ENCODE measurements around the gene FEM1A. TPM values are rescaled to one million over a fixed set of nuclear protein-coding genes. Genes with fewer than 3 reads are reported as not detected.
"Not testable (repeated sequence)": the region's sequence is repeated elsewhere in the genome, so short reads cannot be mapped to it uniquely, and the experiment has no call there.

FEM1A gene
- total RNA-seq, 4 donors from 2014 or later: 14.1 to 23.9 (median 15.3) TPM

DNA sequence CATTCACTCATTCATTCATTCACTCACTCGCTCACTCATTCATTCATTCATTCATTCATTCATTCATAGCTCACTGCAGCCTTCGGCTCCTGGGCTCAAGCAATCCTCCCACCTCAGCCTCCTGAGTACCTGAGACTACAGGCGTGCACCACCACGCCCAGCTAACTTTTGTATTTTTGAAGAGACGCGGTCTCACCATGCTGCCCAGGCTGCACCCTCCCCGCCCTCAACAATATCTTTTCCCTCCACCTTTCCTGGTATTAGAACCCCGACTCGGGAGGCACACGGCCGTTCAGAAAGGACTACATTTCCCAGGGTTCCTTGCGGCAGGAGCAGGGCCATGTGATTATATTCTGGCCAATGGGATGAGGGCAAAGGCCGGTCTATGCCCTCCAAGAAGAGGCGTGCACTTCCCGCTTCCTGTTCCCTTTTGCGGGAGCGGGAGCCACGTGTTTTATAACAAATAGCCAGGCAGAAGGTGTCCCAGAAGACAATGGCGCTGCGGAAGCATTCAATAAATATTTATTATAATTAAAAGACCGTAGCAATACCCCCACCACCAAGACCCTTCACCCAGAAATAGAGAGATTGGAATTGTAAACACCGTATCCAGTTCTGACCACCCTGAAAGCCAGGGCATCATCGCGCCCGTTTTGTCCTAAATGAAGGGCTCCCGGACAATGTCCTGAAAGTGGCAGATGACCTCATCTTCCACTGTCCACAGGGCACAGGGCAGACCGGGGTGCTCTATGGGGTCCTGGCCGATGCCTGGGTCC, 24.1 kb downstream of the FEM1A start:
- Histone ChIP-seq H3K4me3 (peak overlapping the region in 1 of 2 donors; percentile 30), H3K36me3 (peaks cover 0 to 37% of the 10 kb centered on the region in 2 donors), H3K9me3 (no peaks in the 10 kb centered on the region), H3K4me1 (peaks cover 0 to 31% (median 17%) of the 10 kb centered on the region in 3 donors), H3K27me3 (no peaks in the 10 kb centered on the region), H3K27ac (peak overlapping the region in 3 of 4 donors; percentile 46 to 59 (median 50))
- peak; percentile 90 for ATAC-seq
- TF ChIP-seq POLR2AphosphoS5 (IDR thresholded peaks at IDR 0.05): peak; percentile 72
- TF ChIP-seq POLR2A (IDR thresholded peaks at IDR 0.05): no peak
- TF ChIP-seq, protein P1, sequence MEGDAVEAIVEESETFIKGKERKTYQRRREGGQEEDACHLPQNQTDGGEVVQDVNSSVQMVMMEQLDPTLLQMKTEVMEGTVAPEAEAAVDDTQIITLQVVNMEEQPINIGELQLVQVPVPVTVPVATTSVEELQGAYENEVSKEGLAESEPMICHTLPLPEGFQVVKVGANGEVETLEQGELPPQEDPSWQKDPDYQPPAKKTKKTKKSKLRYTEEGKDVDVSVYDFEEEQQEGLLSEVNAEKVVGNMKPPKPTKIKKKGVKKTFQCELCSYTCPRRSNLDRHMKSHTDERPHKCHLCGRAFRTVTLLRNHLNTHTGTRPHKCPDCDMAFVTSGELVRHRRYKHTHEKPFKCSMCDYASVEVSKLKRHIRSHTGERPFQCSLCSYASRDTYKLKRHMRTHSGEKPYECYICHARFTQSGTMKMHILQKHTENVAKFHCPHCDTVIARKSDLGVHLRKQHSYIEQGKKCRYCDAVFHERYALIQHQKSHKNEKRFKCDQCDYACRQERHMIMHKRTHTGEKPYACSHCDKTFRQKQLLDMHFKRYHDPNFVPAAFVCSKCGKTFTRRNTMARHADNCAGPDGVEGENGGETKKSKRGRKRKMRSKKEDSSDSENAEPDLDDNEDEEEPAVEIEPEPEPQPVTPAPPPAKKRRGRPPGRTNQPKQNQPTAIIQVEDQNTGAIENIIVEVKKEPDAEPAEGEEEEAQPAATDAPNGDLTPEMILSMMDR (IDR thresholded peaks at IDR 0.05): no peak
- TF ChIP-seq EP300 (IDR thresholded peaks at IDR 0.05): no peak
- WGBS, 2 donors (ENCODE audit: low coverage in 1 of 2): 16 to 30% methylated on average over 12 to 16 of the region's 28 CpGs

DNA sequence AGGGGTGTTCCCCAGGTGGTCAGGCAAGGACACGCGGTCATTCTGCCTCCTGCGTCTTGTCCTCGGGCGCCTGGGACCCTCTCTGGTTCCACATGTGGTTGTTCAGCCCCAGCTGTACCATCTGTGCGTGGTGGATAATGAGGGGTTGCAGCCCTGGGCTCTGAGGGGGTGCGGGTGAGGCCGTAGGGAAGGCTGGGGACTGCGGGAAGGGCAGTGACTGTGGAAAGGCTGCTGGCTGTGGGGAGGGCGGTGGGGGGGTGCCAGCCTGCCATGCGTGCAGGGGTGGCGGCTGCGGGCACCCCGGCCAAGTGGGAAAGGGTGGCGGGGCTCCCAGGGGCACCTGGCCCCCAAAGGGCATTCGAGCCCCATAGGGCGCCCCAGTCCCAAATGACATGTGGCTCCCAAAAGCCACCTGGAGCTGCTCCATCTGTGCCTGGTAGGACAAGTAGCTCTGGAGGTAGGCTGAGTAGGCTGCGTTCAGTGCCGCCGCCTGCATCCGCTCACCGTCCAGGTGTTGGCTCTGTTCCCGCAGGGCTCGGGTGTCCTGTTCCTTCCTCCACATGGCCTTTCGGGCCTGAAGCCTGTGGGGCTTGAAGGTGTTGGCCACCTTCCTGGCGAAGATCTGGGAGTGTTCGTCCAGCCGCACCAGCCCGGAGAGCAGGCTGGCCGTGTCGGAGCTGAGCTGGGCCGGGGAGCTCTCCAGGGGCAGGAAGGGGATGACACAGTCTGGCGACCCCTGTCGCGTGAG, 24.8 kb downstream of the FEM1A start:
- Histone ChIP-seq H3K4me1 (peaks cover 0 to 31% (median 17%) of the 10 kb centered on the region in 3 donors), H3K27ac (peak overlapping the region in 3 of 4 donors; percentile 46 to 59 (median 50)), H3K27me3 (no peaks in the 10 kb centered on the region), H3K9me3 (no peaks in the 10 kb centered on the region), H3K4me3 (peak overlapping the region in 1 of 2 donors; percentile 30), H3K36me3 (peaks cover 0 to 37% of the 10 kb centered on the region in 2 donors)
- no peak for ATAC-seq
- 100% methylated on average over 2 of the region's 35 CpGs; no CpG with 5 or more reads in 1 of the 2 donors for WGBS, 2 donors (ENCODE audit: low coverage in 1 of 2)
- TF ChIP-seq POLR2AphosphoS5 (IDR thresholded peaks at IDR 0.05): no peak

DNA sequence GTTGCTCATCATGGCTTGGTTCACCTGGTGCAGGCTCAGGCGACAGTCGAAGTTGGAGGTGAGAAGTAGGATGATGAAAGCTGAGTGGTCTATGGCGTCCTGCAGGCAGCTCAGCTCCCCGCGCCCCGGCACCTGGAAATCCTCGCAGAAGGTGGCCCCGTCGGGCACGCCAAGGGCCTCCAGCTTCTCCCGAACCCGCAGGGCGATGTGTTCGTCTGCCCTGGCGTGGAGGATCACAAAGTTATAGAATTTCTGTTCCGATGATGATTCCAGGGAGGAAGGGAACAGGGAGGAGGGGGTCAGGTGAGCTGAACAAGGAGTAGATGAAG, 25.4 kb downstream of the FEM1A start:
- Histone ChIP-seq H3K27ac (no peak overlapping the region), H3K4me1 (peaks cover 0 to 31% (median 14%) of the 10 kb centered on the region in 3 donors), H3K4me3 (no peak overlapping the region), H3K9me3 (no peaks in the 10 kb centered on the region), H3K36me3 (peaks cover 0 to 39% of the 10 kb centered on the region in 2 donors), H3K27me3 (no peaks in the 10 kb centered on the region)
- 94% methylated on average over 3 of the region's 16 CpGs; no CpG with 5 or more reads in 1 of the 2 donors for WGBS, 2 donors (ENCODE audit: low coverage in 1 of 2)
- TF ChIP-seq POLR2AphosphoS5 (IDR thresholded peaks at IDR 0.05): no peak
- no peak for ATAC-seq

DNA sequence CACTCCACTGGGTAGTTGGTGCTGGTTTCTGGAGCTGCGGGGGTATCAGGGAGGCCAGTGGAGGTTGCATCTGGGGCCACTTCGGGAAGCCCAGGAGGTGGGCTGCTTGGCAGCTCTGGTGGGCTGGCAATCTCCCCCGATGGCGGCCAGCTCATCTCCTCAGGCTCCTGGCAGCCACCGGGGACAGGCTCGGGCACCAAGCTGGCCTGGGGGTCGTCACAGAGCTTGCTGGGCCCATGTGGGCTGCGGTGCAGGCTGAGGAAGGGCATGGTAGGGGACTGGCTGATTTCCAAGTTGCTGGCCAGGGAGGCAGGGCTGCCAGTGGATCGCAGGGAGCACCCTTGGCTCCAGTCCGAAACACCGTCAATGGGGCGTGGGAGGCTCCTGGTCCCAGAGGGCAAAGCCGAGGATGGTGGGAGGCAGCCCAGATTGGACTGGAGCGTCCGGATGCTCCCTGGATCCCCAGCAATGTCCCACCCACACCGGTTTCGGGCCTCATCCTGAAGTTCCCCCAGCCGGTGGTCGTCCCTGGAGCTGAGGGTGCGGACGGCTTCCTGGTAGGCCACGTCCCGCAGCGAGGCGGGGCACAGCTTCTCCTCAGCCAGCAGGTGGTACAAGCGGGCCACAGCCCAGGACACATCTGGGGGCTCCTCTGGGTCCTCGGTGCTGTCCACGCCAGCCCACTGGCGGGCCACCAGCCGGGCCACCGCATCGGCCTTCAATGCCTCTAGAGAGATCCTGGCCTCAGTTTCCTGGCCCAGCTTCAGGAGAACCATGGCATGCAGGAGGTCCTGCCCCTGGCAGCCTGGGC, 26.1 kb downstream of the FEM1A start:
- H3K4me1 ChIP-seq: peaks cover 0 to 27% (median 12%) of the 10 kb centered on the region in 3 donors
- H3K9me3 ChIP-seq: no peaks in the 10 kb centered on the region
- H3K27ac ChIP-seq: no peak overlapping the region
- H3K4me3 ChIP-seq: no peak overlapping the region
- ATAC-seq: no peak
- 82 to 100% methylated on average over 2 to 6 of the region's 32 CpGs for WGBS, 2 donors (ENCODE audit: low coverage in 1 of 2)
- peaks cover 0 to 44% of the 10 kb centered on the region in 2 donors for H3K36me3 ChIP-seq
- no peaks in the 10 kb centered on the region for H3K27me3 ChIP-seq
- TF ChIP-seq POLR2AphosphoS5 (IDR thresholded peaks at IDR 0.05) (no peak), EP300 (IDR thresholded peaks at IDR 0.05) (no peak), POLR2A (IDR thresholded peaks at IDR 0.05) (no peak)
- TF ChIP-seq, protein P1 (IDR thresholded peaks at IDR 0.05): no peak

DNA sequence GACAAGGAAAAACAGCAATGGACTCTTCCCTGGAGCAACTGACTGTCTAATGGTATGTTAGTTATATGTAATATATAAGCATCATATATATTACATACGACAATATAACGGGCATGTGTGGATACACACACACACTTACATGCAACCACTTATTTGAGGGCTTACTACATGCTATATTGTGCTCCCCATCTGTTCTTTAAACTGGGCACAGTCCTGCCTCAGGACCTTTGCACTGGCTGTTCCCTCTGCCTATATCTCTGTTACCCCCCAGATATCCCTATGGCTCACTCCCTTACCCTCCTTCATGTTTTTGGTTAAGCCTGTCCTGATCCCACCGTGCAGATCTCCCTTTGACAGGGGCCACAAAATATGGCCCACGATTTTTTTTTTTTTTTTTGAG, 29.7 kb downstream of the FEM1A start:
- 67 to 90% methylated on average over 4 of the region's 4 CpGs for WGBS, 2 donors (ENCODE audit: low coverage in 1 of 2)
- Histone ChIP-seq H3K27ac (no peak overlapping the region), H3K4me1 (peaks cover 0 to 2% (median 0%) of the 10 kb centered on the region in 3 donors), H3K4me3 (no peak overlapping the region), H3K36me3 (peaks cover 0 to 53% of the 10 kb centered on the region in 2 donors), H3K9me3 (no peaks in the 10 kb centered on the region), H3K27me3 (no peaks in the 10 kb centered on the region)
- TF ChIP-seq EP300 (IDR thresholded peaks at IDR 0.05): no peak
- TF ChIP-seq, protein P1 (IDR thresholded peaks at IDR 0.05): no peak
- TF ChIP-seq POLR2AphosphoS5 (IDR thresholded peaks at IDR 0.05): no peak
- TF ChIP-seq POLR2A (IDR thresholded peaks at IDR 0.05): no peak
- ATAC-seq: no peak

DNA sequence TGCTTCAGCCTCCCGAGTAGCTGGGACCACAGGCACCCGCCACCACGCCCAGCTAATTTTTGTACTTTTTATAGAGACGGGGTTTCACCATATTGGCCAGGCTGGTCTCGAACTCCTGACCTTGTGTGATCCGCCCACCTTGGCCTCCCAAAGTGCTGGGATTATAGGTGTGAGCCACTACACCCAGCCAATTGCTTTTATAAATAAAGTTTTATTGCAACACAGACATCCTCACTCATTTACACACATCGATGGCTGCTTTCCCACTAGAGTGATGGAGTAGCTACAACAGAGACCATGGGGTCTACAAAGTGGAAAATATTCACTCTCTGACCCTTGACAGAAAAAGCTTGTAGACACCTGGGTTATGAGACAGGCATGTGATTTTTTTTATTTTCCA, 30.8 kb downstream of the FEM1A start:
- H3K4me1 ChIP-seq, ATAC-seq: not testable (repeated sequence)
- WGBS, 2 donors (ENCODE audit: low coverage in 1 of 2): 100% methylated on average over 5 of the region's 7 CpGs; no CpG with 5 or more reads in 1 of the 2 donors

More for the DNA sequence above, 30.8 kb downstream of the FEM1A start:
- H3K27me3 ChIP-seq, H3K9me3 ChIP-seq, H3K4me3 ChIP-seq, H3K27ac ChIP-seq: not testable (repeated sequence)
- H3K36me3 ChIP-seq: peaks cover 0 to 42% of the 10 kb centered on the region in 2 donors

Data from gastroesophageal sphincter (tissue), 4 donors.